ENCODE data around the gene BMP4. TPM values are rescaled to one million over a fixed set of nuclear protein-coding genes. Genes with fewer than 3 reads are reported as not detected.

The BMP4 gene
- total and polyA plus RNA-seq, 2 of the 13 experiments (the other 11 are each of a cell fraction or from before 2014, with no cell fraction given) = 56.4 to 169 TPM

DNA sequence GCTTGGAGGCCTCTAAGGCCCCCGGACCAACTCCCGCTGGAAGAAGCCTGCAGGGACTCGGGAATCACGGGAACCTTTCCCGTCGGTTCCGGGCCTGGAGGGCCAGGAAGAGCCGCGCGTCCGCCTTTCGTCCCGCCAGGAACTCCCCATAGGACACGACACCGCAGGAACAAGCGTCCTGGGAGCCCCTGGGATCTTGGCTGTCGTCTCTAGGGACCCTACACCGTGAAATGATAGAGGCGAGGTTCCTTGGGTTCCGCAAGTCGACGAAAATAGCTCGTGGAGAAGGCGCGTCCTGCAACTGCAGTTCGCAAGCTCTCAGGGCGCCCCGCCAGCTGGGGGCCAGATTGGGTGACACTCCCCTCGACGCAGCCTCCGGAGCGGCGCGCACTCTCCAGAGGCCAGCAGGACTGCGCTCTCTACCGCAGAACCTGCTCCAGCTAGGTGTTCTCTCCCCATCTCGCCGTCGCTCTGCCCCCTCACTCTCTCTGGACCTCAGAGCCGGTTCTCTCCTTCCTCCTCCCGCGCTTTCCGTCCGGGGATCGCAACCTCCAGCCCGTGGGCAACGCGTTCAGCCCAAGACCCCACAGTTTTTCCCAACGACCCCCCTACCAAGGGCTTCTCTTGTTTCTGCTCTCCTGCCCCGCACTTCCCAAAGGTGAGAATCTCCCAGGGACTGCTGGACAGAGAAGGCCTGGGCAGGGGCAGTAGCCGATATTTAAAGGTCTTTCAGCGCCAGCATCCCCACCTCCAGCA is 776 bp downstream of the BMP4 start:
- DNase-seq (ENCODE audit: low spot score) (peak; percentile 37), ATAC-seq (peak; percentile 66), FAIRE-seq (no peak)
- no peaks in the 10 kb centered on the region for H3K9me3 ChIP-seq (ENCODE audit: low read length)
- H3K4me1 ChIP-seq (ENCODE audit: insufficient read depth, low read length) = peaks cover 63% of the 10 kb centered on the region
- peak overlapping the region; percentile 85 for H3K27ac ChIP-seq (ENCODE audit: extremely low read length, insufficient read depth, low read length)
- H3K36me3 ChIP-seq (replicated peaks in 1 of 2; ENCODE audit: control insufficient read depth in 1 of 2, insufficient read depth in 2 of 2, low read length in 2 of 2) = peaks cover 10 to 24% of the 10 kb centered on the region in 2 experiments
- TSS peak; percentile 51 for BruUV-seq (replicated peaks)
- peak overlapping the region; percentile 93 for H3K9ac ChIP-seq (ENCODE audit: insufficient read depth, low read depth, low read length)
- peak overlapping the region; percentile 87 to 92 (median 90) for H3K4me3 ChIP-seq (replicated peaks in 1 of 3; ENCODE audit: insufficient read depth in 1 of 3, low read depth in 2 of 3, low read length in 3 of 3)
- intact Hi-C loops (cut with micrococcal nuclease; ENCODE audit: unreplicated experiment) = loop anchor here (1.0 to 5.0 kb wide), 7 partner anchors 93 to 396 kb away; no protein-coding TSS in a partner anchor
- in situ Hi-C loops (cut with HindIII; ENCODE audit: extremely low pct_ligation_motif_present, low pct_unique_long_range_greater_than_20kb) = loop anchor here (5.0 to 10.0 kb wide), 3 partner anchors 221 to 389 kb away; no protein-coding TSS in a partner anchor
- ChIA-PET CTCF (ENCODE audit: low intra/inter-chr PET ratio, low total read pairs) (interaction anchor here (1.7 kb wide), 1 partner anchor 220 kb away, joined by 8 read pairs; no protein-coding TSS in a partner anchor), POLR2A (interaction anchor here (0.8 to 9.7 kb wide), 28 partner anchors 8 to 398 kb away, joined by 3 to 163 read pairs (median 6); no protein-coding TSS in a partner anchor)
- peaks cover 64% of the 10 kb centered on the region for H3K79me2 ChIP-seq (ENCODE audit: insufficient read depth, low read length)
- H4K20me1 ChIP-seq (ENCODE audit: insufficient read depth, low read length) = peaks cover 12% of the 10 kb centered on the region; the same call in 1 of the 2 replicates
- 0% methylated on average over 19 of the region's 52 CpGs for WGBS (ENCODE audit: low lambda C conversion rate)
- peak overlapping the region; percentile 75 for H3K4me2 ChIP-seq (ENCODE audit: low read depth, low read length)
- H2AFZ ChIP-seq (ENCODE audit: low read length) = no peak overlapping the region
- no peaks in the 10 kb centered on the region; a peak in 1 of 5 replicates for H3K27me3 ChIP-seq (ENCODE audit: control insufficient read depth in 1 of 2, insufficient read depth in 2 of 2, low read length in 2 of 2)
- TF ChIP-seq KMT2A (CRISPR knock-in tag; IDR thresholded peaks at IDR 0.05) (peak; percentile 24; the same call in 1 of the 2 replicates), KLF12 (CRISPR knock-in tag; IDR thresholded peaks at IDR 0.05; ENCODE audit: borderline replicate concordance) (peak; percentile 67; the same call in 1 of the 2 replicates), ZNF674 (CRISPR knock-in tag; IDR thresholded peaks at IDR 0.05; ENCODE audit: low read depth) (0 out of 2 replicates have a peak, but pooled peaks have one; percentile 30), SP1 (IDR thresholded peaks at IDR 0.05) (no peak), SP1 (CRISPR knock-in tag; IDR thresholded peaks at IDR 0.05) (no peak), ZNF432 (CRISPR knock-in tag; IDR thresholded peaks at IDR 0.05; ENCODE audit: borderline replicate concordance) (no peak), POLR2A (IDR thresholded peaks at IDR 0.05; ENCODE audit: insufficient read depth in 1 of 2, low read depth in 2 of 2, low read length in 2 of 2) (peak; percentile 44 to 68; a peak in 3 of 4 replicates), ZNF629 (CRISPR knock-in tag; conservative IDR thresholded peaks at IDR 0.05) (no peak), GATAD1 (CRISPR knock-in tag; IDR thresholded peaks at IDR 0.05) (no peak), SMARCC2 (IDR thresholded peaks at IDR 0.05) (no peak), MED1 (CRISPR knock-in tag; IDR thresholded peaks at IDR 0.05) (peak; percentile 54), ZNF343 (CRISPR knock-in tag; IDR thresholded peaks at IDR 0.05) (no peak), FOXA3 (CRISPR knock-in tag; IDR thresholded peaks at IDR 0.05) (0 out of 2 replicates have a peak, but pooled peaks have one; percentile 7), TOPORS (CRISPR knock-in tag; IDR thresholded peaks at IDR 0.05) (no peak)
- TF ChIP-seq, protein P1, sequence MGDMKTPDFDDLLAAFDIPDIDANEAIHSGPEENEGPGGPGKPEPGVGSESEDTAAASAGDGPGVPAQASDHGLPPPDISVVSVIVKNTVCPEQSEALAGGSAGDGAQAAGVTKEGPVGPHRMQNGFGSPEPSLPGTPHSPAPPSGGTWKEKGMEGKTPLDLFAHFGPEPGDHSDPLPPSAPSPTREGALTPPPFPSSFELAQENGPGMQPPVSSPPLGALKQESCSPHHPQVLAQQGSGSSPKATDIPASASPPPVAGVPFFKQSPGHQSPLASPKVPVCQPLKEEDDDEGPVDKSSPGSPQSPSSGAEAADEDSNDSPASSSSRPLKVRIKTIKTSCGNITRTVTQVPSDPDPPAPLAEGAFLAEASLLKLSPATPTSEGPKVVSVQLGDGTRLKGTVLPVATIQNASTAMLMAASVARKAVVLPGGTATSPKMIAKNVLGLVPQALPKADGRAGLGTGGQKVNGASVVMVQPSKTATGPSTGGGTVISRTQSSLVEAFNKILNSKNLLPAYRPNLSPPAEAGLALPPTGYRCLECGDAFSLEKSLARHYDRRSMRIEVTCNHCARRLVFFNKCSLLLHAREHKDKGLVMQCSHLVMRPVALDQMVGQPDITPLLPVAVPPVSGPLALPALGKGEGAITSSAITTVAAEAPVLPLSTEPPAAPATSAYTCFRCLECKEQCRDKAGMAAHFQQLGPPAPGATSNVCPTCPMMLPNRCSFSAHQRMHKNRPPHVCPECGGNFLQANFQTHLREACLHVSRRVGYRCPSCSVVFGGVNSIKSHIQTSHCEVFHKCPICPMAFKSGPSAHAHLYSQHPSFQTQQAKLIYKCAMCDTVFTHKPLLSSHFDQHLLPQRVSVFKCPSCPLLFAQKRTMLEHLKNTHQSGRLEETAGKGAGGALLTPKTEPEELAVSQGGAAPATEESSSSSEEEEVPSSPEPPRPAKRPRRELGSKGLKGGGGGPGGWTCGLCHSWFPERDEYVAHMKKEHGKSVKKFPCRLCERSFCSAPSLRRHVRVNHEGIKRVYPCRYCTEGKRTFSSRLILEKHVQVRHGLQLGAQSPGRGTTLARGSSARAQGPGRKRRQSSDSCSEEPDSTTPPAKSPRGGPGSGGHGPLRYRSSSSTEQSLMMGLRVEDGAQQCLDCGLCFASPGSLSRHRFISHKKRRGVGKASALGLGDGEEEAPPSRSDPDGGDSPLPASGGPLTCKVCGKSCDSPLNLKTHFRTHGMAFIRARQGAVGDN (CRISPR knock-in tag; IDR thresholded peaks at IDR 0.05) = peak; percentile 20; the same call in 1 of the 2 replicates
- TF ChIP-seq, protein P2, sequence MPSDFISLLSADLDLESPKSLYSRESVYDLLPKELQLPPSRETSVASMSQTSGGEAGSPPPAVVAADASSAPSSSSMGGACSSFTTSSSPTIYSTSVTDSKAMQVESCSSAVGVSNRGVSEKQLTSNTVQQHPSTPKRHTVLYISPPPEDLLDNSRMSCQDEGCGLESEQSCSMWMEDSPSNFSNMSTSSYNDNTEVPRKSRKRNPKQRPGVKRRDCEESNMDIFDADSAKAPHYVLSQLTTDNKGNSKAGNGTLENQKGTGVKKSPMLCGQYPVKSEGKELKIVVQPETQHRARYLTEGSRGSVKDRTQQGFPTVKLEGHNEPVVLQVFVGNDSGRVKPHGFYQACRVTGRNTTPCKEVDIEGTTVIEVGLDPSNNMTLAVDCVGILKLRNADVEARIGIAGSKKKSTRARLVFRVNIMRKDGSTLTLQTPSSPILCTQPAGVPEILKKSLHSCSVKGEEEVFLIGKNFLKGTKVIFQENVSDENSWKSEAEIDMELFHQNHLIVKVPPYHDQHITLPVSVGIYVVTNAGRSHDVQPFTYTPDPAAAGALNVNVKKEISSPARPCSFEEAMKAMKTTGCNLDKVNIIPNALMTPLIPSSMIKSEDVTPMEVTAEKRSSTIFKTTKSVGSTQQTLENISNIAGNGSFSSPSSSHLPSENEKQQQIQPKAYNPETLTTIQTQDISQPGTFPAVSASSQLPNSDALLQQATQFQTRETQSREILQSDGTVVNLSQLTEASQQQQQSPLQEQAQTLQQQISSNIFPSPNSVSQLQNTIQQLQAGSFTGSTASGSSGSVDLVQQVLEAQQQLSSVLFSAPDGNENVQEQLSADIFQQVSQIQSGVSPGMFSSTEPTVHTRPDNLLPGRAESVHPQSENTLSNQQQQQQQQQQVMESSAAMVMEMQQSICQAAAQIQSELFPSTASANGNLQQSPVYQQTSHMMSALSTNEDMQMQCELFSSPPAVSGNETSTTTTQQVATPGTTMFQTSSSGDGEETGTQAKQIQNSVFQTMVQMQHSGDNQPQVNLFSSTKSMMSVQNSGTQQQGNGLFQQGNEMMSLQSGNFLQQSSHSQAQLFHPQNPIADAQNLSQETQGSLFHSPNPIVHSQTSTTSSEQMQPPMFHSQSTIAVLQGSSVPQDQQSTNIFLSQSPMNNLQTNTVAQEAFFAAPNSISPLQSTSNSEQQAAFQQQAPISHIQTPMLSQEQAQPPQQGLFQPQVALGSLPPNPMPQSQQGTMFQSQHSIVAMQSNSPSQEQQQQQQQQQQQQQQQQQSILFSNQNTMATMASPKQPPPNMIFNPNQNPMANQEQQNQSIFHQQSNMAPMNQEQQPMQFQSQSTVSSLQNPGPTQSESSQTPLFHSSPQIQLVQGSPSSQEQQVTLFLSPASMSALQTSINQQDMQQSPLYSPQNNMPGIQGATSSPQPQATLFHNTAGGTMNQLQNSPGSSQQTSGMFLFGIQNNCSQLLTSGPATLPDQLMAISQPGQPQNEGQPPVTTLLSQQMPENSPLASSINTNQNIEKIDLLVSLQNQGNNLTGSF (CRISPR knock-in tag; IDR thresholded peaks at IDR 0.05) = no peak

All from HepG2 (cell line).